Glutamatergic neuron (in vitro differentiated cells): Measurements from ENCODE around the gene SLC17A5. TPM values are rescaled to one million over a fixed set of nuclear protein-coding genes. Genes with fewer than 3 reads are reported as not detected.

Experiments used
- DNase-seq: peaks from one replicate; pipeline ENCODE4 v3.0.0; 2022
- H3K27ac Mint-ChIP-seq: one replicate; pipeline ENCODE4 v1.8.0; 2020; ENCODE audit warnings: mild to moderate bottlenecking, mixed read lengths, inconsistent platforms; ENCODE audit not compliant: unreplicated experiment
- H3K27me3 Mint-ChIP-seq: one replicate; pipeline ENCODE4 v1.8.0; 2020; ENCODE audit warnings: mild to moderate bottlenecking, moderate library complexity, mixed read lengths, inconsistent platforms; ENCODE audit not compliant: unreplicated experiment
- H3K36me3 Mint-ChIP-seq: one replicate; pipeline ENCODE4 v1.8.0; 2020; ENCODE audit warnings: mild to moderate bottlenecking, mixed read lengths, inconsistent platforms; ENCODE audit not compliant: unreplicated experiment
- H3K4me1 Mint-ChIP-seq: one replicate; pipeline ENCODE4 v1.8.0; 2020; ENCODE audit warnings: mild to moderate bottlenecking, low read depth, mixed read lengths, inconsistent platforms; ENCODE audit not compliant: unreplicated experiment
- H3K4me3 Mint-ChIP-seq: one replicate; pipeline ENCODE4 v1.8.0; 2020; ENCODE audit warnings: mild to moderate bottlenecking, mixed read lengths, inconsistent platforms; ENCODE audit not compliant: unreplicated experiment
- H3K9me3 Mint-ChIP-seq: one replicate; pipeline ENCODE4 v1.8.0; 2020; ENCODE audit warnings: mild to moderate bottlenecking, moderate library complexity, mixed read lengths, inconsistent platforms; ENCODE audit not compliant: unreplicated experiment
- total RNA-seq: library from RNA; stranded (reverse); fragmentation: NEBNext Ultra II Directional; extraction: Animal tissue kit (Norgen Biotek cat#: 25700); gene quantifications from one replicate; pipeline ENCODE4 v1.2.1, GENCODE V29; 2021; ENCODE audit not compliant: unreplicated experiment
- TF ChIP-seq, protein P1 (sequence below): fragments of 200-600 bp; sonication (generic); IDR thresholded peaks from one replicate; pipeline ENCODE4 v1.5.0; 2021; ENCODE audit not compliant: partially characterized antibody, unreplicated experiment

Gene SLC17A5
- total RNA-seq, 1 donor from 2014 or later, result 14.3 TPM

- no peak overlapping the region for H3K27ac Mint-ChIP-seq
- peaks cover 4% of the 10 kb centered on the region for H3K4me1 Mint-ChIP-seq
- no peak overlapping the region for H3K4me3 Mint-ChIP-seq
- H3K27me3 Mint-ChIP-seq, result peaks cover 2% of the 10 kb centered on the region
- TF ChIP-seq, protein P1, sequence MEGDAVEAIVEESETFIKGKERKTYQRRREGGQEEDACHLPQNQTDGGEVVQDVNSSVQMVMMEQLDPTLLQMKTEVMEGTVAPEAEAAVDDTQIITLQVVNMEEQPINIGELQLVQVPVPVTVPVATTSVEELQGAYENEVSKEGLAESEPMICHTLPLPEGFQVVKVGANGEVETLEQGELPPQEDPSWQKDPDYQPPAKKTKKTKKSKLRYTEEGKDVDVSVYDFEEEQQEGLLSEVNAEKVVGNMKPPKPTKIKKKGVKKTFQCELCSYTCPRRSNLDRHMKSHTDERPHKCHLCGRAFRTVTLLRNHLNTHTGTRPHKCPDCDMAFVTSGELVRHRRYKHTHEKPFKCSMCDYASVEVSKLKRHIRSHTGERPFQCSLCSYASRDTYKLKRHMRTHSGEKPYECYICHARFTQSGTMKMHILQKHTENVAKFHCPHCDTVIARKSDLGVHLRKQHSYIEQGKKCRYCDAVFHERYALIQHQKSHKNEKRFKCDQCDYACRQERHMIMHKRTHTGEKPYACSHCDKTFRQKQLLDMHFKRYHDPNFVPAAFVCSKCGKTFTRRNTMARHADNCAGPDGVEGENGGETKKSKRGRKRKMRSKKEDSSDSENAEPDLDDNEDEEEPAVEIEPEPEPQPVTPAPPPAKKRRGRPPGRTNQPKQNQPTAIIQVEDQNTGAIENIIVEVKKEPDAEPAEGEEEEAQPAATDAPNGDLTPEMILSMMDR, result no peak
- DNase-seq, result no peak
- no peaks in the 10 kb centered on the region for H3K36me3 Mint-ChIP-seq
- no peaks in the 10 kb centered on the region for H3K9me3 Mint-ChIP-seq
Measured at GRCh38 chr6:73671911-73672685, 18.3 kb upstream of the SLC17A5 start.

- peaks cover 2% of the 10 kb centered on the region for H3K27me3 Mint-ChIP-seq
- peaks cover 4% of the 10 kb centered on the region for H3K4me1 Mint-ChIP-seq
- H3K36me3 Mint-ChIP-seq, result no peaks in the 10 kb centered on the region
- no peak overlapping the region for H3K27ac Mint-ChIP-seq
- H3K9me3 Mint-ChIP-seq, result no peaks in the 10 kb centered on the region
- no peak overlapping the region for H3K4me3 Mint-ChIP-seq
- DNase-seq, result no peak
- TF ChIP-seq, protein P1, result no peak
Measured at GRCh38 chr6:73669005-73669404, 15.2 kb upstream of the SLC17A5 start.

DNA sequence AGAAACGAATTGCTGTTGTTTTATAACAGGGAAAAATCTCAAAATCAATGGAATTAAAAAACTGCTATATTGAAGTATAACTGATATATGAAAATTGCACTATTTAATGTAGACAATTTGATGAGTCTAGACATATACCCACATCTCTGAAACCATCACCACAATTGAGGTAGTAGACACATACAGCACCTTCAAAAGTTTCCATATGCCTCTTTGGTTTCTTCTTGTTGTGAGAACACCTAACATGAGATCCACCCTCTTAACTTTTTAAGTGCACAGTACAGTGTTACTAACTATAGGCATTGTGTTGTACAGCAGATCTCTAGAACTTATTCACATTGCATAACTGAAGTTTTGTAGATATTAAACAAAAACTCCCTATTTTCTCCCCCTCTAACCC lies 14.0 kb upstream of the SLC17A5 start:
- TF ChIP-seq, protein P1, result no peak
- Mint-ChIP-seq H3K4me3 (no peak overlapping the region), H3K27ac (no peak overlapping the region), H3K9me3 (no peaks in the 10 kb centered on the region), H3K27me3 (peaks cover 2% of the 10 kb centered on the region), H3K36me3 (no peaks in the 10 kb centered on the region), H3K4me1 (peaks cover 4% of the 10 kb centered on the region)
- no peak for DNase-seq

- no peak overlapping the region for H3K4me3 Mint-ChIP-seq
- peaks cover 2% of the 10 kb centered on the region for H3K27me3 Mint-ChIP-seq
- no peak for DNase-seq
- no peak overlapping the region for H3K27ac Mint-ChIP-seq
- H3K4me1 Mint-ChIP-seq, result peaks cover 4% of the 10 kb centered on the region
- H3K36me3 Mint-ChIP-seq, result no peaks in the 10 kb centered on the region
- TF ChIP-seq, protein P1, result no peak
- no peaks in the 10 kb centered on the region for H3K9me3 Mint-ChIP-seq
Measured at GRCh38 chr6:73666393-73666792, 12.6 kb upstream of the SLC17A5 start.

DNA sequence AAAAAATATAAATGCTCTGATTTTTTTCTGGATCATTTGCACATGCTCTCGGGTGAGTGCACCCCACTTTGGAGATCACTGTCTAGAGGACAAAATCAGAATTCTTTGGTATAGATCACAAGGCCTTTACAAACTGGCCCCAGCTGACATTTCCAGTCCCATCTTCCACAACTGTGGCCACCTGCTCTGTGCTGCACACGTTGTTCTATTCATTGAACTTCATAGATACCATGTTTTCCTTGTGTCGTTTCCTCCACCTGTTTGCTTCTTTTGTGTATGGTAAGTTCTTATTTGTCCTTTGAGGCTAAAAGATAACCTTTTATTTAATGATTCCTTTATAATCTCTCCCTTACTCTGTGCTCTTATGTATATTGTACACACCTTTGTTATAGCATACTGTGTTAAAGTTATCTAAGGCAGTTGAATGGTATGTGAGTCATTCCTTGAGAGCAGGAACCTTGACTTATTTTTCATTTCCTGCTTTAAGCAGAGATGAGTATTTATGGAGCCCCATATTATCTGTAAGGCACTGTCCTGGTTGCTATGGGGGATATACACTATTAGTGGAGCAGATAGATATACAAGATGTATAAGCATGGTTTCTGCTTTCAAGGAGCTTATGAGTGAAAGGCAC lies 12.0 kb upstream of the SLC17A5 start:
- no peaks in the 10 kb centered on the region for H3K36me3 Mint-ChIP-seq
- peaks cover 1% of the 10 kb centered on the region for H3K27me3 Mint-ChIP-seq
- peaks cover 4% of the 10 kb centered on the region for H3K4me1 Mint-ChIP-seq
- H3K27ac Mint-ChIP-seq, result no peak overlapping the region
- TF ChIP-seq, protein P1, result no peak
- no peak for DNase-seq
- no peak overlapping the region for H3K4me3 Mint-ChIP-seq
- no peaks in the 10 kb centered on the region for H3K9me3 Mint-ChIP-seq
